ENCODE measurements around the gene ATP1A4. TPM values are rescaled to one million over a fixed set of nuclear protein-coding genes. Genes with fewer than 3 reads are reported as not detected.

The ATP1A4 gene
- total and polyA plus RNA-seq, 2 of the 8 experiments (the other 6 are each of a cell fraction or from before 2014, with no cell fraction given), result 0.48 to 0.61 TPM

DNA sequence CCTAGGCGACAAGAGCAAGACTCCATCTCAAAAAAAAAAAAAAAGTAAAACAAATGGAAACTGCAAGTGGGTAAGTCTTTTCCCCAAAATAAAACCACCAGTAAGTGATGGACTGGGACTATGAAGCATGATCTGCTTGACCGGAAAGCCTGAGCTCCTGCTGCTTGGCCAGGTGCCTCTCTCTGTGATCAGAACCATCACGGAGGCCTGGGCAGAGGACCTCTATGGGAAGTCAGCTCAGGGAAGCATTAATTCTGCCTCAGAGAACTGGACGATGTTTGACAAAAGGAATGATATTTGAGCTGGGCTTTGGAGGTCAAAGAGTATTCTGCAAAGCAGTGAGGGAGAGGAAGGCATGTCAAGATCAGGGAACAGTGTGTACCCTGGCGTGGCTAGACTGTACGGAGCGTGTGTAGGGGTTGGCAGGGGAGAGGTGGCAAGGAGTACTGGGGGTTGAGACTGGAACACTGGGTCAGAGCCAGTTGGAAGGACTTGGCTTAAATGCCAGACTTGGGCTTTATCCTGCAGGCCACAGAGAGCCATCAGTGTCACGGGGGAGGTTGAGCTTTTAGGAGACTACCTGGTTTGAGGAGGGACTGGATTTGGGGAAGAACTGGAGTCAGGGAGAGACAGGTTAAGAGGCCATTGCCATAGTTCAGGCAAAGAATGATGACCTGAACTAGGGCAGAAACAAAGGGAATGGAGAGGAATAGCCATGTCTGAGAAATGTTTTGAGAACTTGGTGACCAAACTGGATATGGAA is 19.4 kb upstream of the ATP1A4 start (continued):
- TF ChIP-seq TEAD4 (IDR thresholded peaks at IDR 0.05; ENCODE audit: low read depth, low read length) (no peak), SIN3A (conservative IDR thresholded peaks at IDR 0.05 in 1 of 2, IDR thresholded peaks at IDR 0.05 in 1 of 2; ENCODE audit: low read depth in 1 of 2, low read length in 2 of 2) (no peak), HDAC6 (IDR thresholded peaks at IDR 0.05; ENCODE audit: low read depth, low read length) (no peak)
